H1 (cell line): ENCODE results near the gene TSC1. TPM values are rescaled to one million over a fixed set of nuclear protein-coding genes. Genes with fewer than 3 reads are reported as not detected.

ENCODE experiments used
- CTCF ChIA-PET: fragments of 300-600 bp; sonication (Branson Sonifier 250); formaldehyde crosslinking; loops from one replicate; lab custom pipeline; 2021; ENCODE audit not compliant: partially characterized antibody; lab: Charles Lee
- POLR2A ChIA-PET: fragments of 300-600 bp; sonication (Branson Sonifier 250); formaldehyde crosslinking; loops from one replicate; lab custom pipeline; 2021; ENCODE audit warnings: inconsistent platforms; ENCODE audit not compliant: partially characterized antibody; lab: Charles Lee
- DNase-seq, 2 experiments: peaks; one replicate each; pipeline versions ENCODE4 v3.0.0 to v3.0.0-alpha.2; 2010 to 2022; ENCODE audit warnings: low spot score in 2 of 2, low read depth in 1 of 2, mixed read lengths in 1 of 2
- FAIRE-seq: peaks from 2 replicates; lab custom pipeline; 2011; peaks lifted over from hg19 to GRCh38; lab: Jason Lieb, UNC
- H2AFZ ChIP-seq: 2 replicates; pipeline ENCODE4 v1.8.1; 2012; ENCODE audit warnings: low read length, inconsistent platforms
- H2AK5ac ChIP-seq: 2 replicates; pipeline ENCODE4 v1.6.1; 2013; ENCODE audit warnings: low read depth, low read length
- H2BK120ac ChIP-seq: replicated peaks from 2 replicates; pipeline ENCODE3; 2013; ENCODE audit warnings: low read depth, low read length, inconsistent platforms
- H2BK12ac ChIP-seq: 2 replicates; pipeline ENCODE4 v1.6.1; 2013; ENCODE audit warnings: low read depth, low read length
- H2BK15ac ChIP-seq: 2 replicates; pipeline ENCODE4 v1.6.1; 2013; ENCODE audit warnings: low read length
- H2BK20ac ChIP-seq: 2 replicates; pipeline ENCODE4 v1.6.1; 2013; ENCODE audit warnings: low read length
- H2BK5ac ChIP-seq: 2 replicates; pipeline ENCODE4 v1.6.1; 2013; ENCODE audit warnings: low read depth, low read length
- H3K14ac ChIP-seq: 2 replicates; pipeline ENCODE4 v1.6.1; 2013; ENCODE audit warnings: inconsistent platforms; ENCODE audit not compliant: insufficient read length
- H3K18ac ChIP-seq: 2 replicates; pipeline ENCODE4 v1.6.1; 2013; ENCODE audit warnings: low read length; ENCODE audit errors: extremely low read depth
- H3K23ac ChIP-seq: 2 replicates; pipeline ENCODE4 v1.6.1; 2013; ENCODE audit warnings: inconsistent platforms; ENCODE audit not compliant: insufficient read length
- H3K23me2 ChIP-seq: 2 replicates; pipeline ENCODE4 v1.6.1; 2013; ENCODE audit warnings: low read depth, low read length
- H3K27ac ChIP-seq: 2 replicates; pipeline ENCODE4 v1.6.1; 2011; ENCODE audit warnings: low read depth, low read length, inconsistent platforms
- H3K27me3 ChIP-seq, 4 experiments: replicated peaks in 1 of 4; 1 replicate in 1 of 4; 2 replicates in 3 of 4; pipeline versions ENCODE4 v1.6.1 to v1.8.1; 2011 to 2013; ENCODE audit warnings: low read length in 3 of 4, mild to moderate bottlenecking in 3 of 4, inconsistent platforms in 2 of 4, mixed read lengths in 2 of 4, moderate library complexity in 1 of 4; ENCODE audit not compliant: control insufficient read depth in 3 of 4, insufficient read depth in 3 of 4; ENCODE audit errors: extremely low read depth in 1 of 4
- H3K36me3 ChIP-seq, 4 experiments: 2 replicates each; pipeline versions ENCODE4 v1.6.1 to v1.8.1; 2011 to 2013; ENCODE audit warnings: mild to moderate bottlenecking in 4 of 4, low read length in 3 of 4, moderate library complexity in 2 of 4, control low read depth in 1 of 4, inconsistent platforms in 1 of 4; ENCODE audit not compliant: insufficient read depth in 4 of 4, control insufficient read depth in 2 of 4
- H3K4ac ChIP-seq: replicated peaks from 2 replicates; pipeline ENCODE3; 2013; ENCODE audit warnings: low read length, low read depth, mixed read lengths, inconsistent platforms; ENCODE audit not compliant: insufficient read length
- H3K4me1 ChIP-seq, 4 experiments: replicated peaks in 1 of 4; 1 replicate in 1 of 4; 2 replicates in 3 of 4; pipeline versions ENCODE4 v1.6.1 to v1.8.1; 2011 to 2013; ENCODE audit warnings: low read length in 3 of 4, inconsistent platforms in 2 of 4, mixed read lengths in 1 of 4; ENCODE audit not compliant: insufficient read depth in 4 of 4, control insufficient read depth in 3 of 4
- H3K4me2 ChIP-seq, 2 experiments: 2 replicates each; pipeline versions ENCODE4 v1.6.1 to v1.8.1; 2011 to 2013; ENCODE audit warnings: low read depth in 2 of 2, low read length in 2 of 2, control low read depth in 1 of 2, inconsistent platforms in 1 of 2, mild to moderate bottlenecking in 1 of 2; ENCODE audit not compliant: insufficient read depth in 1 of 2
- H3K4me3 ChIP-seq, 4 experiments: fragments of 200-600, 300-600 bp in 1 of 4; sonication (generic), shearing (Covaris generic), sonication (Bioruptor Twin) in 1 of 4; 2 replicates each; pipeline versions ENCODE4 v1.5.1 to v1.8.1; 2011 to 2016; ENCODE audit warnings: low read length in 4 of 4, low read depth in 3 of 4, control low read depth in 2 of 4, inconsistent platforms in 2 of 4, mild to moderate bottlenecking in 2 of 4, mixed read lengths in 1 of 4, moderate library complexity in 1 of 4; ENCODE audit not compliant: insufficient read depth in 2 of 4; ENCODE audit errors: extremely low read depth in 1 of 4
- H3K56ac ChIP-seq: replicated peaks from 2 replicates; pipeline ENCODE3; 2013; ENCODE audit warnings: low read depth, mild to moderate bottlenecking, mixed read lengths, low read length, inconsistent platforms; ENCODE audit not compliant: insufficient read length
- H3K79me1 ChIP-seq: 2 replicates; pipeline ENCODE4 v1.6.1; 2013; ENCODE audit warnings: low read depth, low read length, control low read depth
- H3K79me2 ChIP-seq, 2 experiments: 2 replicates each; pipeline versions ENCODE4 v1.6.1 to v1.8.1; 2012 to 2013; ENCODE audit warnings: low read length in 2 of 2, mild to moderate bottlenecking in 2 of 2, inconsistent platforms in 1 of 2; ENCODE audit not compliant: insufficient read depth in 2 of 2, control insufficient read depth in 1 of 2
- H3K9ac ChIP-seq, 4 experiments: replicated peaks in 1 of 4; 1 replicate in 1 of 4; 2 replicates in 3 of 4; pipeline versions ENCODE4 v1.6.1 to v1.8.1; 2011 to 2013; ENCODE audit warnings: low read depth in 3 of 4, low read length in 3 of 4, control low read depth in 2 of 4, mild to moderate bottlenecking in 2 of 4, moderate library complexity in 2 of 4, inconsistent platforms in 1 of 4; ENCODE audit errors: extremely low read depth in 1 of 4
- H3K9me3 ChIP-seq, 2 experiments: 2 replicates each; pipeline versions ENCODE4 v1.6.1 to v1.8.1; 2012 to 2013; ENCODE audit warnings: mild to moderate bottlenecking in 2 of 2, moderate library complexity in 2 of 2, control low read depth in 1 of 2, inconsistent platforms in 1 of 2, low read depth in 1 of 2, low read length in 1 of 2, mixed read lengths in 1 of 2; ENCODE audit not compliant: insufficient read depth in 2 of 2
- H4K20me1 ChIP-seq, 2 experiments: replicated peaks in 1 of 2; 2 replicates each; pipeline versions ENCODE3 to v1.8.1; 2011 to 2013; ENCODE audit warnings: inconsistent platforms in 2 of 2, low read length in 2 of 2, mild to moderate bottlenecking in 1 of 2; ENCODE audit not compliant: insufficient read depth in 2 of 2, control insufficient read depth in 1 of 2
- H4K5ac ChIP-seq: 2 replicates; pipeline ENCODE4 v1.6.1; 2013; ENCODE audit warnings: low read length, low read depth, mixed read lengths, inconsistent platforms; ENCODE audit not compliant: insufficient read length
- H4K8ac ChIP-seq: 2 replicates; pipeline ENCODE4 v1.8.0; 2013; ENCODE audit warnings: mild to moderate bottlenecking, moderate library complexity, low read length, inconsistent platforms; ENCODE audit not compliant: insufficient read depth; ENCODE audit errors: extremely low read depth
- H4K91ac ChIP-seq: replicated peaks from 2 replicates; pipeline ENCODE3; 2013; ENCODE audit warnings: low read length, mixed read lengths, inconsistent platforms; ENCODE audit not compliant: insufficient read length
- BCL11A ChIP-seq, 2 experiments: IDR thresholded peaks; one replicate each; pipeline ENCODE4 v1.6.1; 2011; ENCODE audit warnings: low read depth in 2 of 2, low read length in 2 of 2, mild to moderate bottlenecking in 2 of 2
- CBX8 ChIP-seq: fragments of 300-800, 300-1000 bp; sonication (generic); IDR thresholded peaks from 2 replicates; pipeline ENCODE4 v1.7.1; 2016; ENCODE audit warnings: low read depth, low read length, borderline replicate concordance
- CEBPB ChIP-seq: IDR thresholded peaks from 2 replicates; pipeline ENCODE4 v1.6.1; 2012; ENCODE audit warnings: low read depth, low read length
- CTBP2 ChIP-seq: IDR thresholded peaks from 2 replicates; pipeline ENCODE4 v1.7.0; 2011; ENCODE audit warnings: borderline replicate concordance, mild to moderate bottlenecking, moderate library complexity, mixed read lengths, low read length; ENCODE audit not compliant: insufficient read depth, insufficient read length
- CTCF ChIP-seq, 3 experiments: IDR thresholded peaks; 1 replicate in 2 of 3; 2 replicates in 1 of 3; pipeline versions ENCODE4 v1.5.1 to v1.6.1; 2011; ENCODE audit warnings: low read length in 3 of 3, mild to moderate bottlenecking in 3 of 3, inconsistent platforms in 2 of 3, low read depth in 1 of 3, moderate library complexity in 1 of 3; ENCODE audit not compliant: insufficient read depth in 1 of 3; ENCODE audit errors: control extremely low read depth in 1 of 3
- GTF2F1 ChIP-seq: IDR thresholded peaks from 2 replicates; pipeline ENCODE4 v1.6.1; 2012; ENCODE audit warnings: low read depth, low read length, improper control_type of control experiment, borderline replicate concordance
- POU5F1 ChIP-seq: IDR thresholded peaks from 2 replicates; pipeline ENCODE4 v1.6.1; 2011; ENCODE audit warnings: low read depth, mild to moderate bottlenecking, low read length, moderate library complexity
- SAP30 ChIP-seq: fragments of 300-600 bp; sonication (generic); IDR thresholded peaks from 2 replicates; pipeline ENCODE4 v1.7.1; 2012; ENCODE audit warnings: low read length, moderate library complexity, mild to moderate bottlenecking, inconsistent platforms; ENCODE audit not compliant: insufficient read depth, insufficient replicate concordance
- SRF ChIP-seq: IDR thresholded peaks from 2 replicates; pipeline ENCODE4 v1.6.1; 2011; ENCODE audit warnings: mild to moderate bottlenecking, low read depth, low read length, moderate library complexity
- TAF7 ChIP-seq: optimal IDR thresholded peaks from 2 replicates; pipeline ENCODE3; 2011; ENCODE audit warnings: low read depth, mild to moderate bottlenecking, inconsistent platforms, low read length, moderate library complexity, borderline replicate concordance
- TEAD4 ChIP-seq: IDR thresholded peaks from 2 replicates; pipeline ENCODE4 v1.6.1; 2012; ENCODE audit warnings: low read depth, low read length, inconsistent platforms, mixed read lengths
- WGBS, 2 experiments: shearing (Covaris generic) in 1 of 2; methylation state at CpG; one replicate each; pipeline versions ENCODE4 v1.1.6 to v1.1.7; 2013 to 2015; ENCODE audit warnings: low lambda C conversion rate in 2 of 2, mixed read lengths in 2 of 2, inconsistent platforms in 1 of 2, low coverage in 1 of 2, missing lambda C conversion rate in 1 of 2; ENCODE audit not compliant: insufficient replicate concordance in 2 of 2, insufficient coverage in 1 of 2, insufficient read length in 1 of 2; ENCODE audit errors: extremely low coverage in 1 of 2, missing lambda C conversion rate in 1 of 2; 5-methylcytosine and 5-hydroxymethylcytosine counted together
- polyA plus RNA-seq, 7 experiments: library from polyadenylated mRNA; depleted of rRNA in 3 of 7; stranded (reverse) in 5 of 7; unstranded in 2 of 7; fragments of >200 nt in 5 of 7; fragments of 200-250 nt in 2 of 7; gene quantifications; 1 replicate in 5 of 7; 2 replicates in 1 of 7; 4 replicates in 1 of 7; pipeline versions ENCODE4 v1.2.1 to v1.2.3, GENCODE V29; 2011 to 2013; ENCODE audit warnings: missing spikeins in 2 of 7, mixed read lengths in 2 of 7
- total RNA-seq: library from RNA; stranded (reverse); fragmentation: NEBNext Ultra II Directional; extraction: Animal tissue kit (Norgen Biotek cat#: 25700); gene quantifications from 2 replicates; pipeline ENCODE4 v1.2.1, GENCODE V29; 2021

The TSC1 gene
- total and polyA plus RNA-seq, 2 of the 8 experiments (the other 6 are each of a cell fraction or from before 2014, with no cell fraction given): 37.2 to 46.0 TPM

- Histone ChIP-seq H3K4ac (no peak overlapping the region), H3K27ac (no peak overlapping the region), H2BK12ac (no peak overlapping the region), H3K14ac (no peak overlapping the region), H3K9ac (no peak overlapping the region), H3K23me2 (no peaks in the 10 kb centered on the region), H2AK5ac (no peak overlapping the region), H4K5ac (no peak overlapping the region), H4K8ac (no peak overlapping the region), H3K18ac (no peak overlapping the region), H2BK5ac (no peak overlapping the region), H4K91ac (no peak overlapping the region), H3K4me2 (no peak overlapping the region), H3K79me1 (peaks cover 11% of the 10 kb centered on the region), H2AFZ (no peak overlapping the region), H2BK15ac (no peak overlapping the region), H4K20me1 (peaks cover 0 to 7% of the 10 kb centered on the region in 2 experiments), H3K79me2 (peaks cover 0 to 49% of the 10 kb centered on the region in 2 experiments; a peak in 2 of 4 replicates), H3K23ac (no peak overlapping the region), H3K56ac (no peak overlapping the region), H3K4me1 (peaks cover 0 to 2% (median 0%) of the 10 kb centered on the region in 4 experiments; a peak in 1 of 7 replicates), H3K4me3 (no peak overlapping the region), H3K36me3 (peaks cover 0 to 7% (median 0%) of the 10 kb centered on the region in 4 experiments; a peak in 2 of 8 replicates), H2BK20ac (no peak overlapping the region), H3K9me3 (no peaks in the 10 kb centered on the region), H3K27me3 (no peaks in the 10 kb centered on the region), H2BK120ac (no peak overlapping the region)
- no peak for DNase-seq
- POLR2A ChIA-PET: interaction anchor here (3.3 kb wide), 1 partner anchor 10 kb away, joined by 12 read pairs; the partner anchor contains the start of gene TSC1
- CTCF ChIA-PET: interaction anchor here (0.6 to 4.6 kb wide), 7 partner anchors 12 to 1671 kb away, joined by 3 to 24 read pairs (median 6); no protein-coding TSS in a partner anchor
- WGBS, 2 experiments: 95% methylated on average over 6 of the region's 6 CpGs; no CpG with 5 or more reads in 1 of the 2 experiments
- FAIRE-seq: no peak
- TF ChIP-seq SAP30: no peak
- TF ChIP-seq CBX8: no peak
- no peak for TF ChIP-seq CTCF (IDR thresholded peaks at IDR 0.05; ENCODE audit: control extremely low read depth in 1 of 3, insufficient read depth in 1 of 3, low read depth in 1 of 3, low read length in 3 of 3)
- TF ChIP-seq TEAD4: no peak
- no peak for TF ChIP-seq POU5F1
- no peak for TF ChIP-seq CTBP2
- no peak for TF ChIP-seq TAF7
- TF ChIP-seq SRF: no peak
- no peak for TF ChIP-seq BCL11A (IDR thresholded peaks at IDR 0.05; ENCODE audit: low read depth in 2 of 2, low read length in 2 of 2)
- TF ChIP-seq GTF2F1: no peak
- TF ChIP-seq CEBPB: no peak
Observed at GRCh38 chr9:132935026-132935425, 9.4 kb downstream of the TSC1 start.
